GM23338 (cell line): ENCODE results near the gene CDR2L. TPM values are rescaled to one million over a fixed set of nuclear protein-coding genes. Genes with fewer than 3 reads are reported as not detected.

Source experiments
- ATAC-seq: fragments of 200-7000 bp; cut with Tn5 transposase; 3 replicates; pipeline ENCODE4 v1.9.1; 2020
- DNase-seq: peaks from one replicate; pipeline ENCODE4 v3.0.0-alpha.2; 2015; ENCODE audit warnings: low spot score
- H2AFZ ChIP-seq: fragments of 200-600 bp; sonication (generic); 2 replicates; pipeline ENCODE4 v1.8.0; 2016; ENCODE audit warnings: antibody characterized with exemption, mild to moderate bottlenecking, moderate library complexity
- H3F3A ChIP-seq: fragments of 200-600 bp; sonication (generic); replicated peaks from 2 replicates; pipeline ENCODE4 v1.8.0; 2017; ENCODE audit warnings: antibody characterized with exemption, mixed run types, low read depth
- H3K27ac ChIP-seq: fragments of 200-600 bp; sonication (generic); 2 replicates; pipeline ENCODE4 v1.6.1; 2016; ENCODE audit warnings: low read depth
- H3K27me3 ChIP-seq: fragments of 200-600 bp; sonication (generic); 2 replicates; pipeline ENCODE4 v1.8.0; 2016; ENCODE audit warnings: mild to moderate bottlenecking, mixed run types, moderate library complexity; ENCODE audit not compliant: insufficient read depth
- H3K36me3 ChIP-seq: fragments of 200-600 bp; sonication (generic); 2 replicates; pipeline ENCODE4 v1.8.0; 2016; ENCODE audit warnings: mild to moderate bottlenecking; ENCODE audit not compliant: insufficient read depth
- H3K4me1 ChIP-seq: fragments of 200-600 bp; sonication (generic); 2 replicates; pipeline ENCODE4 v1.8.0; 2016; ENCODE audit warnings: mild to moderate bottlenecking, moderate library complexity; ENCODE audit not compliant: insufficient read depth
- H3K4me2 ChIP-seq: fragments of 200-600 bp; sonication (generic); 2 replicates; pipeline ENCODE4 v1.7.1; 2017; ENCODE audit warnings: mixed run types
- H3K4me3 ChIP-seq: fragments of 200-600 bp; sonication (generic); 2 replicates; pipeline ENCODE4 v1.6.1; 2016; ENCODE audit warnings: mixed run types
- H3K79me2 ChIP-seq: fragments of 200-600 bp; sonication (generic); replicated peaks from 2 replicates; pipeline ENCODE4 v1.8.0; 2017; ENCODE audit warnings: mild to moderate bottlenecking; ENCODE audit not compliant: insufficient read depth
- H3K9me2 ChIP-seq: fragments of 200-600 bp; sonication (generic); 2 replicates; pipeline ENCODE4 v1.8.0; 2017; ENCODE audit not compliant: insufficient read depth
- H4K20me1 ChIP-seq: fragments of 200-600 bp; sonication (generic); replicated peaks from 2 replicates; pipeline ENCODE4 v1.8.0; 2017; ENCODE audit warnings: mild to moderate bottlenecking; ENCODE audit not compliant: insufficient read depth
- H3K27ac Mint-ChIP-seq: 2 replicates; pipeline ENCODE4 v1.8.0; 2020; ENCODE audit warnings: inconsistent platforms, mild to moderate bottlenecking, moderate library complexity, mixed read lengths
- H3K27me3 Mint-ChIP-seq: 3 replicates; pipeline ENCODE4 v1.8.0; 2022; ENCODE audit warnings: low read depth, mild to moderate bottlenecking, moderate library complexity, mixed read lengths, inconsistent platforms; ENCODE audit not compliant: insufficient read depth, poor library complexity
- H3K36me3 Mint-ChIP-seq: 3 replicates; pipeline ENCODE4 v1.8.0; 2021; ENCODE audit warnings: low read depth, mild to moderate bottlenecking, inconsistent platforms, moderate library complexity, mixed read lengths
- H3K4me1 Mint-ChIP-seq: 3 replicates; pipeline ENCODE4 v1.8.0; 2020; ENCODE audit warnings: mild to moderate bottlenecking, inconsistent platforms, mixed read lengths
- H3K4me3 Mint-ChIP-seq: 3 replicates; pipeline ENCODE4 v1.8.0; 2021; ENCODE audit warnings: moderate library complexity, mild to moderate bottlenecking, inconsistent platforms, mixed read lengths
- H3K9me3 Mint-ChIP-seq: 3 replicates; pipeline ENCODE4 v1.8.0; 2020; ENCODE audit warnings: moderate library complexity, mild to moderate bottlenecking, inconsistent platforms, mixed read lengths
- CREB1 ChIP-seq: fragments of 250-450 bp; sonication (Bioruptor Pico); IDR thresholded peaks from 2 replicates; pipeline ENCODE4 v1.5.0; 2020; ENCODE audit warnings: low read depth, mild to moderate bottlenecking, moderate library complexity
- EZH2 ChIP-seq: fragments of 200-600 bp; sonication (generic); IDR thresholded peaks from one replicate; pipeline ENCODE4 v1.8.0; 2017; ENCODE audit warnings: antibody characterized with exemption, mild to moderate bottlenecking, low read depth; ENCODE audit not compliant: unreplicated experiment
- JUNB ChIP-seq: IDR thresholded peaks from one replicate; pipeline ENCODE4 v1.6.1; 2016; ENCODE audit warnings: antibody characterized with exemption; ENCODE audit not compliant: unreplicated experiment
- POLR2AphosphoS5 ChIP-seq: IDR thresholded peaks from 2 replicates; pipeline ENCODE4 v1.6.1; 2016; ENCODE audit warnings: antibody characterized with exemption, low read depth
- ZNF114 ChIP-seq: fragments of 250-450 bp; sonication (Bioruptor Pico); IDR thresholded peaks from 2 replicates; pipeline ENCODE4 v1.5.0; 2020; ENCODE audit warnings: mild to moderate bottlenecking, moderate library complexity
- polyA plus RNA-seq: library from polyadenylated mRNA; unstranded; fragments of >200 nt; fragmentation: Nextera tagmentation; extraction: Ambion mirVana; gene quantifications from 2 replicates; pipeline ENCODE4 v1.2.1, GENCODE V29; 2016
- total RNA-seq: library from RNA; depleted of rRNA; stranded (reverse); fragments of >200 nt; shearing (Covaris generic); gene quantifications from 2 replicates; pipeline ENCODE4 v1.2.3, GENCODE V29; 2014
- TF ChIP-seq, protein P1 (sequence below): IDR thresholded peaks from one replicate; pipeline ENCODE4 v1.6.1; 2018; ENCODE audit warnings: antibody characterized with exemption; ENCODE audit not compliant: unreplicated experiment
- TF ChIP-seq, protein P2 (sequence below), 2 experiments: fragments of 200-600 bp in 1 of 2; sonication (generic) in 1 of 2; conservative IDR thresholded peaks; 2 replicates each; pipeline versions ENCODE4 v1.5.1 to v1.6.1; 2016 to 2017; ENCODE audit warnings: antibody characterized with exemption in 2 of 2, low read depth in 2 of 2, mild to moderate bottlenecking in 2 of 2, moderate library complexity in 1 of 2
- TF ChIP-seq, protein P3 (sequence below): fragments of 250-450 bp; sonication (Bioruptor Pico); IDR thresholded peaks from 2 replicates; pipeline ENCODE4 v1.5.0; 2020; ENCODE audit warnings: mild to moderate bottlenecking, moderate library complexity

The CDR2L gene
- total and polyA plus RNA-seq, 2 experiments from 2014 or later, result 17.7 to 35.8 TPM

DNA sequence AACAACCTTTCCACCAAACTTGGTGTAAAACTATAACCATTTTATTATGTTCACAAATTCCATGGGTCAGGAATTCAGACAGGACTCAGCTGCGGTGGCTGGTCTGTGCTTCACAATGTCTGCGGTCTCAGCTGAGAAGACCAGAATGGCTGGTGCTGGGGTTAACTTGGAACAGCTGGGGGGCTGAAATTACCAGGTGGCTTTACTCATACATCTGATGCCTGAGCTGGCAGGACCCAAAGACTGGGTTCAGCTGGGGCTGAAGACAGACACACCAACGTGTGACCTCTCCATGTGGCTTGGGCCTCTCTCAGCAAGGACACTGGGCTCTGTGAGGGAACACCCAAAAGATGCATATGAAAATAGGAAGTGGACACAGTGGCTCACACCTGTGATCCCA, 9.2 kb upstream of the CDR2L start:
- H3K36me3 Mint-ChIP-seq, result no peaks in the 10 kb centered on the region
- Histone ChIP-seq H3K36me3 (no peaks in the 10 kb centered on the region), H3K27me3 (peaks cover 39% of the 10 kb centered on the region), H3K4me3 (no peak overlapping the region), H4K20me1 (no peaks in the 10 kb centered on the region), H3K79me2 (no peaks in the 10 kb centered on the region), H3K4me1 (peaks cover 11% of the 10 kb centered on the region), H3F3A (peaks cover 8% of the 10 kb centered on the region; the same call in 1 of the 2 replicates), H2AFZ (no peak overlapping the region), H3K9me2 (no peaks in the 10 kb centered on the region), H3K4me2 (no peak overlapping the region), H3K27ac (no peak overlapping the region)
- no peaks in the 10 kb centered on the region for H3K9me3 Mint-ChIP-seq
- no peak for TF ChIP-seq EZH2
- DNase-seq (no peak), ATAC-seq (no peak)
- H3K4me3 Mint-ChIP-seq, result no peak overlapping the region
- H3K27me3 Mint-ChIP-seq, result peaks cover 33% of the 10 kb centered on the region
- peaks cover 7% of the 10 kb centered on the region; the same call in 2 of the 3 replicates for H3K4me1 Mint-ChIP-seq
- no peak overlapping the region for H3K27ac Mint-ChIP-seq

DNA sequence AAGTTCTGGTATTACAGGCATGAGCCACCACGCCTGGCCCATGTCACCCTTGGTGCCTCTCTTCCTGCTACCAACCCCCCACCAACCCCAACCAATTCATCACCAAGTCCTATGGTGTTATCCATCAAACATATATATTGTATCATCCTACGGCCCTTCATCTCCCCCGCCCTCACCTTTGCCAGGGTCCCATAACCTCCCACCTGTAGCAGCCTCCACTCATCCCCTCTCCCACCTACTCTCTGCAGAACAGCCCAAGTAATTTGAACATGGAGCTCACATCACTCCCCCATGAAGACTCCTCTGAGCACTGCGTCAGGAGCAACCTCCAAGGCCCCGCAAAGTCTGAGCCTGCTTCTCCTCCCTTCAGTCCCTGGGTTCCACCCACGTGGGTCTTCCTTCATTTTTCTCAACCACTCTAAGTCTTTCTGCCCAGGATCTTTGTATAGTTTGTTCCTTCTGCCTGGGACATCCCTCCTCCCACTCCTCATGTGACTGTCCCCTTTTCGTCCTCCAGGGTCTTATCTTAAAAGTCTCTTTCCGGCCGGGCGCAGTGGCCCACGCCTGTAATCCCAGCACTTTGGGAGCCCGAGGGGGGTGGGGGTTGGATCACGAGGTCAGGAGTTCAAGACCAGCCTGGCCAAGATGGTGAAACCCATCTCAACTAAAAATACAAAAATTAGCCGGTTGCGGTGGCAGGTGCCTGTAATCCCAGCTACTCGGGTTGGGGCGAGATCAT, 7.9 kb upstream of the CDR2L start:
- H3K4me2 ChIP-seq, result no peak overlapping the region
- no peak overlapping the region for H2AFZ ChIP-seq
- no peak overlapping the region for H3K4me3 ChIP-seq
- ATAC-seq, result no peak
- Mint-ChIP-seq H3K27ac (no peak overlapping the region), H3K4me1 (peaks cover 7% of the 10 kb centered on the region; the same call in 2 of the 3 replicates), H3K27me3 (peaks cover 19% of the 10 kb centered on the region), H3K4me3 (no peak overlapping the region), H3K9me3 (no peaks in the 10 kb centered on the region), H3K36me3 (no peaks in the 10 kb centered on the region)
- H3K9me2 ChIP-seq, result no peaks in the 10 kb centered on the region
- no peaks in the 10 kb centered on the region for H3K36me3 ChIP-seq
- DNase-seq, result no peak
- H3K4me1 ChIP-seq, result peaks cover 13% of the 10 kb centered on the region
- H3K79me2 ChIP-seq, result no peaks in the 10 kb centered on the region
- peaks cover 25% of the 10 kb centered on the region for H3K27me3 ChIP-seq
- H3F3A ChIP-seq, result peaks cover 8% of the 10 kb centered on the region; the same call in 1 of the 2 replicates
- H3K27ac ChIP-seq, result no peak overlapping the region
- H4K20me1 ChIP-seq, result no peaks in the 10 kb centered on the region
- no peak for TF ChIP-seq ZNF114 (CRISPR knock-in tag)
- TF ChIP-seq POLR2AphosphoS5, result no peak
- TF ChIP-seq, protein P1, sequence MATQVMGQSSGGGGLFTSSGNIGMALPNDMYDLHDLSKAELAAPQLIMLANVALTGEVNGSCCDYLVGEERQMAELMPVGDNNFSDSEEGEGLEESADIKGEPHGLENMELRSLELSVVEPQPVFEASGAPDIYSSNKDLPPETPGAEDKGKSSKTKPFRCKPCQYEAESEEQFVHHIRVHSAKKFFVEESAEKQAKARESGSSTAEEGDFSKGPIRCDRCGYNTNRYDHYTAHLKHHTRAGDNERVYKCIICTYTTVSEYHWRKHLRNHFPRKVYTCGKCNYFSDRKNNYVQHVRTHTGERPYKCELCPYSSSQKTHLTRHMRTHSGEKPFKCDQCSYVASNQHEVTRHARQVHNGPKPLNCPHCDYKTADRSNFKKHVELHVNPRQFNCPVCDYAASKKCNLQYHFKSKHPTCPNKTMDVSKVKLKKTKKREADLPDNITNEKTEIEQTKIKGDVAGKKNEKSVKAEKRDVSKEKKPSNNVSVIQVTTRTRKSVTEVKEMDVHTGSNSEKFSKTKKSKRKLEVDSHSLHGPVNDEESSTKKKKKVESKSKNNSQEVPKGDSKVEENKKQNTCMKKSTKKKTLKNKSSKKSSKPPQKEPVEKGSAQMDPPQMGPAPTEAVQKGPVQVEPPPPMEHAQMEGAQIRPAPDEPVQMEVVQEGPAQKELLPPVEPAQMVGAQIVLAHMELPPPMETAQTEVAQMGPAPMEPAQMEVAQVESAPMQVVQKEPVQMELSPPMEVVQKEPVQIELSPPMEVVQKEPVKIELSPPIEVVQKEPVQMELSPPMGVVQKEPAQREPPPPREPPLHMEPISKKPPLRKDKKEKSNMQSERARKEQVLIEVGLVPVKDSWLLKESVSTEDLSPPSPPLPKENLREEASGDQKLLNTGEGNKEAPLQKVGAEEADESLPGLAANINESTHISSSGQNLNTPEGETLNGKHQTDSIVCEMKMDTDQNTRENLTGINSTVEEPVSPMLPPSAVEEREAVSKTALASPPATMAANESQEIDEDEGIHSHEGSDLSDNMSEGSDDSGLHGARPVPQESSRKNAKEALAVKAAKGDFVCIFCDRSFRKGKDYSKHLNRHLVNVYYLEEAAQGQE, result no peak
- TF ChIP-seq, protein P2, sequence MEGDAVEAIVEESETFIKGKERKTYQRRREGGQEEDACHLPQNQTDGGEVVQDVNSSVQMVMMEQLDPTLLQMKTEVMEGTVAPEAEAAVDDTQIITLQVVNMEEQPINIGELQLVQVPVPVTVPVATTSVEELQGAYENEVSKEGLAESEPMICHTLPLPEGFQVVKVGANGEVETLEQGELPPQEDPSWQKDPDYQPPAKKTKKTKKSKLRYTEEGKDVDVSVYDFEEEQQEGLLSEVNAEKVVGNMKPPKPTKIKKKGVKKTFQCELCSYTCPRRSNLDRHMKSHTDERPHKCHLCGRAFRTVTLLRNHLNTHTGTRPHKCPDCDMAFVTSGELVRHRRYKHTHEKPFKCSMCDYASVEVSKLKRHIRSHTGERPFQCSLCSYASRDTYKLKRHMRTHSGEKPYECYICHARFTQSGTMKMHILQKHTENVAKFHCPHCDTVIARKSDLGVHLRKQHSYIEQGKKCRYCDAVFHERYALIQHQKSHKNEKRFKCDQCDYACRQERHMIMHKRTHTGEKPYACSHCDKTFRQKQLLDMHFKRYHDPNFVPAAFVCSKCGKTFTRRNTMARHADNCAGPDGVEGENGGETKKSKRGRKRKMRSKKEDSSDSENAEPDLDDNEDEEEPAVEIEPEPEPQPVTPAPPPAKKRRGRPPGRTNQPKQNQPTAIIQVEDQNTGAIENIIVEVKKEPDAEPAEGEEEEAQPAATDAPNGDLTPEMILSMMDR (conservative IDR thresholded peaks at IDR 0.05; ENCODE audit: low read depth in 2 of 2), result no peak
- TF ChIP-seq, protein P3, sequence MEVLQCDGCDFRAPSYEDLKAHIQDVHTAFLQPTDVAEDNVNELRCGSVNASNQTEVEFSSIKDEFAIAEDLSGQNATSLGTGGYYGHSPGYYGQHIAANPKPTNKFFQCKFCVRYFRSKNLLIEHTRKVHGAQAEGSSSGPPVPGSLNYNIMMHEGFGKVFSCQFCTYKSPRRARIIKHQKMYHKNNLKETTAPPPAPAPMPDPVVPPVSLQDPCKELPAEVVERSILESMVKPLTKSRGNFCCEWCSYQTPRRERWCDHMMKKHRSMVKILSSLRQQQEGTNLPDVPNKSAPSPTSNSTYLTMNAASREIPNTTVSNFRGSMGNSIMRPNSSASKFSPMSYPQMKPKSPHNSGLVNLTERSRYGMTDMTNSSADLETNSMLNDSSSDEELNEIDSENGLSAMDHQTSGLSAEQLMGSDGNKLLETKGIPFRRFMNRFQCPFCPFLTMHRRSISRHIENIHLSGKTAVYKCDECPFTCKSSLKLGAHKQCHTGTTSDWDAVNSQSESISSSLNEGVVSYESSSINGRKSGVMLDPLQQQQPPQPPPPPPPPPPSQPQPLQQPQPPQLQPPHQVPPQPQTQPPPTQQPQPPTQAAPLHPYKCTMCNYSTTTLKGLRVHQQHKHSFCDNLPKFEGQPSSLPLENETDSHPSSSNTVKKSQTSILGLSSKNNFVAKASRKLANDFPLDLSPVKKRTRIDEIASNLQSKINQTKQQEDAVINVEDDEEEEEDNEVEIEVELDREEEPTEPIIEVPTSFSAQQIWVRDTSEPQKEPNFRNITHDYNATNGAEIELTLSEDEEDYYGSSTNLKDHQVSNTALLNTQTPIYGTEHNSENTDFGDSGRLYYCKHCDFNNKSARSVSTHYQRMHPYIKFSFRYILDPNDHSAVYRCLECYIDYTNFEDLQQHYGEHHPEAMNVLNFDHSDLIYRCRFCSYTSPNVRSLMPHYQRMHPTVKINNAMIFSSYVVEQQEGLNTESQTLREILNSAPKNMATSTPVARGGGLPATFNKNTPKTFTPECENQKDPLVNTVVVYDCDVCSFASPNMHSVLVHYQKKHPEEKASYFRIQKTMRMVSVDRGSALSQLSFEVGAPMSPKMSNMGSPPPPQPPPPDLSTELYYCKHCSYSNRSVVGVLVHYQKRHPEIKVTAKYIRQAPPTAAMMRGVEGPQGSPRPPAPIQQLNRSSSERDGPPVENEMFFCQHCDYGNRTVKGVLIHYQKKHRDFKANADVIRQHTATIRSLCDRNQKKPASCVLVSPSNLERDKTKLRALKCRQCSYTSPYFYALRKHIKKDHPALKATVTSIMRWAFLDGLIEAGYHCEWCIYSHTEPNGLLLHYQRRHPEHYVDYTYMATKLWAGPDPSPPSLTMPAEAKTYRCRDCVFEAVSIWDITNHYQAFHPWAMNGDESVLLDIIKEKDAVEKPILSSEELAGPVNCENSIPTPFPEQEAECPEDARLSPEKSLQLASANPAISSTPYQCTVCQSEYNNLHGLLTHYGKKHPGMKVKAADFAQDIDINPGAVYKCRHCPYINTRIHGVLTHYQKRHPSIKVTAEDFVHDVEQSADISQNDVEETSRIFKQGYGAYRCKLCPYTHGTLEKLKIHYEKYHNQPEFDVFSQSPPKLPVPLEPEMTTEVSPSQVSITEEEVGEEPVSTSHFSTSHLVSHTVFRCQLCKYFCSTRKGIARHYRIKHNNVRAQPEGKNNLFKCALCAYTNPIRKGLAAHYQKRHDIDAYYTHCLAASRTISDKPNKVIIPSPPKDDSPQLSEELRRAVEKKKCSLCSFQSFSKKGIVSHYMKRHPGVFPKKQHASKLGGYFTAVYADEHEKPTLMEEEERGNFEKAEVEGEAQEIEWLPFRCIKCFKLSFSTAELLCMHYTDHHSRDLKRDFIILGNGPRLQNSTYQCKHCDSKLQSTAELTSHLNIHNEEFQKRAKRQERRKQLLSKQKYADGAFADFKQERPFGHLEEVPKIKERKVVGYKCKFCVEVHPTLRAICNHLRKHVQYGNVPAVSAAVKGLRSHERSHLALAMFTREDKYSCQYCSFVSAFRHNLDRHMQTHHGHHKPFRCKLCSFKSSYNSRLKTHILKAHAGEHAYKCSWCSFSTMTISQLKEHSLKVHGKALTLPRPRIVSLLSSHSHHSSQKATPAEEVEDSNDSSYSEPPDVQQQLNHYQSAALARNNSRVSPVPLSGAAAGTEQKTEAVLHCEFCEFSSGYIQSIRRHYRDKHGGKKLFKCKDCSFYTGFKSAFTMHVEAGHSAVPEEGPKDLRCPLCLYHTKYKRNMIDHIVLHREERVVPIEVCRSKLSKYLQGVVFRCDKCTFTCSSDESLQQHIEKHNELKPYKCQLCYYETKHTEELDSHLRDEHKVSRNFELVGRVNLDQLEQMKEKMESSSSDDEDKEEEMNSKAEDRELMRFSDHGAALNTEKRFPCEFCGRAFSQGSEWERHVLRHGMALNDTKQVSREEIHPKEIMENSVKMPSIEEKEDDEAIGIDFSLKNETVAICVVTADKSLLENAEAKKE (CRISPR knock-in tag), result no peak
- TF ChIP-seq CREB1 (CRISPR knock-in tag), result no peak
- no peak for TF ChIP-seq JUNB
